Stomach (tissue), 19 donors: ENCODE results near the gene PRDX4. TPM values are rescaled to one million over a fixed set of nuclear protein-coding genes. Genes with fewer than 3 reads are reported as not detected.
A peak's percentile ranks its signal among the peaks of the same experiment; 100 is the strongest.

Source experiments
- DNase-seq, 2 donors: peaks; one replicate each; pipeline versions ENCODE4 v3.0.0 to v3.0.0-alpha.2; 2013 to 2019
- H3K27ac ChIP-seq, 5 donors: fragments of 200-600 bp in 4 of 5; sonication (generic) in 4 of 5; one replicate each; pipeline ENCODE4 v1.5.1; 2013 to 2019; ENCODE audit warnings: mild to moderate bottlenecking in 1 of 5, moderate library complexity in 1 of 5
- H3K27me3 ChIP-seq, 3 donors: fragments of 200-600 bp; sonication (generic); one replicate each; pipeline ENCODE4 v1.5.1; 2017 to 2019; ENCODE audit warnings: mixed run types in 1 of 3
- H3K36me3 ChIP-seq, 4 donors: fragments of 200-600 bp; sonication (generic); 1 replicate in 3 of 4; 2 replicates in 1 of 4; pipeline ENCODE4 v1.5.1; 2016 to 2019
- H3K4me1 ChIP-seq, 4 donors: fragments of 200-600 bp; sonication (generic); one replicate each; pipeline ENCODE4 v1.5.1; 2016 to 2019
- H3K4me3 ChIP-seq, 4 donors: fragments of 200-600 bp; sonication (generic) in 3 of 4; one replicate each; pipeline ENCODE4 v1.5.1; 2016 to 2019; ENCODE audit warnings: mild to moderate bottlenecking in 1 of 4
- H3K9me3 ChIP-seq, 4 donors: fragments of 200-600 bp; sonication (generic); one replicate each; pipeline ENCODE4 v1.5.1; 2016 to 2019
- CTCF ChIP-seq, 7 experiments: fragments of 450-650 bp in 4 of 7; fragments of 200-600 bp in 3 of 7; sonication (generic) in 3 of 7; IDR thresholded peaks; one replicate each; pipeline ENCODE4 v1.5.1; 2016 to 2019; ENCODE audit warnings: antibody characterized with exemption in 7 of 7, control low read depth in 2 of 7, mild to moderate bottlenecking in 1 of 7
- EP300 ChIP-seq: sonication (generic); formaldehyde crosslinking; IDR thresholded peaks from one replicate; pipeline ENCODE4 v1.6.1; 2017; ENCODE audit warnings: antibody characterized with exemption
- POLR2A ChIP-seq, 4 donors: fragments of 450-650 bp; IDR thresholded peaks; one replicate each; pipeline ENCODE4 v1.6.1; 2016; ENCODE audit warnings: antibody characterized with exemption in 4 of 4, control low read depth in 2 of 4, mild to moderate bottlenecking in 1 of 4, moderate library complexity in 1 of 4
- POLR2AphosphoS5 ChIP-seq, 3 donors: sonication (generic); formaldehyde crosslinking; IDR thresholded peaks; one replicate each; pipeline ENCODE4 v1.6.1; 2016; ENCODE audit warnings: antibody characterized with exemption in 3 of 3
- WGBS, 5 donors: extraction: QIAGEN DNeasy Blood & Tissue Kit in 3 of 5; methylation state at CpG; one replicate each; pipeline versions ENCODE4 v1.1.5 to v1.1.7; 2013 to 2018; 5-methylcytosine and 5-hydroxymethylcytosine counted together
- intact Hi-C: fragments of 100-400 bp; cut with DNase I; formaldehyde crosslinking; loops from one replicate; pipeline ENCODE4 v1.15.1; 2023; ENCODE audit warnings: low total_unique reads
- long read RNA-seq, 10 donors: transcript quantifications; one replicate each; lab custom pipeline, GENCODE V29; 2026
- polyA plus RNA-seq, 3 donors: library from polyadenylated mRNA; stranded (reverse); fragments of 200-250 nt; gene quantifications; one replicate each; pipeline ENCODE4 v1.2.3, GENCODE V29; 2013
- total RNA-seq, 5 donors: library from RNA; depleted of rRNA; stranded (reverse); fragments of >200 nt; gene quantifications; one replicate each; pipeline versions ENCODE4 v1.1.0 to v1.2.3, GENCODE V29; 2014 to 2016
- donor health status: healthy with polysubstance abuse.
- donor health status: Bipolar disorder and iron deficiency.
- donor health status: healthy.

PRDX4 gene
- total RNA-seq, result 100 to 1,000 TPM in 2 of 5 donors, 10 to 100 TPM in 2, 1 to 10 TPM in 1; 8.2 to 143 (median 84.6) TPM
- 10 to 100 TPM; 41.7 to 84.9 (median 70.8) TPM for polyA plus RNA-seq
- long read RNA-seq, donor 1, transcript PRDX4-202 (7 exons, 1,005 nt), result major isoform, 25 of 31 reads
- long read RNA-seq, donor 1, partial matches to known transcripts, result 6 of 31 reads
- long read RNA-seq, donor 1, other reads (novel, unspliced or antisense), result 0 of 31 reads
- long read RNA-seq, donor 2, transcript PRDX4-202 (7 exons, 1,005 nt), result major isoform, 51 of 52 reads
- long read RNA-seq, donor 2, partial matches to known transcripts, result 0 of 52 reads
- long read RNA-seq, donor 2, other reads (novel, unspliced or antisense), result 0 of 52 reads
- long read RNA-seq, donor 3, transcript PRDX4-202 (7 exons, 1,005 nt), result major isoform, 57 of 69 reads
- long read RNA-seq, donor 3, partial matches to known transcripts, result 12 of 69 reads
- long read RNA-seq, donor 3, other reads (novel, unspliced or antisense), result 0 of 69 reads
- long read RNA-seq, donor 4, transcript PRDX4-202 (7 exons, 1,005 nt), result major isoform, 9 of 9 reads
- long read RNA-seq, donor 4, partial matches to known transcripts, result 0 of 9 reads
- long read RNA-seq, donor 4, other reads (novel, unspliced or antisense), result 0 of 9 reads
- long read RNA-seq, donor 5, transcript PRDX4-202 (7 exons, 1,005 nt), result major isoform, 67 of 74 reads
- long read RNA-seq, donor 5, partial matches to known transcripts, result 5 of 74 reads
- long read RNA-seq, donor 5, other reads (novel, unspliced or antisense), result 0 of 74 reads
- long read RNA-seq, donor 6, transcript PRDX4-202 (7 exons, 1,005 nt), result major isoform, 127 of 157 reads
- long read RNA-seq, donor 6, partial matches to known transcripts, result 30 of 157 reads
- long read RNA-seq, donor 6, other reads (novel, unspliced or antisense), result 0 of 157 reads
- long read RNA-seq, donor 7, transcript PRDX4-202 (7 exons, 1,005 nt), result major isoform, 82 of 97 reads
- long read RNA-seq, donor 7, partial matches to known transcripts, result 14 of 97 reads
- long read RNA-seq, donor 7, other reads (novel, unspliced or antisense), result 0 of 97 reads
- long read RNA-seq, donor 8, transcript PRDX4-202 (7 exons, 1,005 nt), result major isoform, 89 of 95 reads
- long read RNA-seq, donor 8, partial matches to known transcripts, result 5 of 95 reads
- long read RNA-seq, donor 8, other reads (novel, unspliced or antisense), result 0 of 95 reads
- long read RNA-seq, donor 9, transcript PRDX4-202 (7 exons, 1,005 nt), result major isoform, 57 of 97 reads
- long read RNA-seq, donor 9, partial matches to known transcripts, result 39 of 97 reads
- long read RNA-seq, donor 9, other reads (novel, unspliced or antisense), result 0 of 97 reads
- long read RNA-seq, donor 10, transcript PRDX4-202 (7 exons, 1,005 nt), result major isoform, 29 of 29 reads
- long read RNA-seq, donor 10, partial matches to known transcripts, result 0 of 29 reads
- long read RNA-seq, donor 10, other reads (novel, unspliced or antisense), result 0 of 29 reads

GRCh38 chrX:23667239-23668177 is at the start of gene PRDX4:
Gene PRDX4 (plus strand): TSS chrX:23667493. CDS start chrX:23667571, 78 bp downstream.
- TF ChIP-seq EP300 (no peak), CTCF (IDR thresholded peaks at IDR 0.05) (no peak), POLR2A (IDR thresholded peaks at IDR 0.05) (no peak), POLR2AphosphoS5 (IDR thresholded peaks at IDR 0.05) (peak; percentile 40 to 74 (median 69))
- intact Hi-C loops, result no loop called here
- 1 to 28% (median 6%) methylated on average over 23 to 70 of the region's 73 CpGs for WGBS, 5 donors
- Histone ChIP-seq H3K27ac (peak within 1 kb of the TSS; percentile 77 to 90 (median 85)), H3K36me3 (peaks cover 0 to 6% (median 2%) of the 10 kb centered on the region in 4 donors), H3K27me3 (peaks cover 0 to 5% (median 0%) of the 10 kb centered on the region in 3 donors), H3K9me3 (peaks cover 0 to 6% (median 2%) of the 10 kb centered on the region in 4 donors), H3K4me1 (peaks cover 0 to 16% (median 0%) of the 10 kb centered on the region in 4 donors), H3K4me3 (peak within 1 kb of the TSS; percentile 58 to 73 (median 66))
- peak; percentile 90 to 96 for DNase-seq

- Histone ChIP-seq H3K4me1 (no peaks in the 10 kb centered on the region), H3K27me3 (peaks cover 0 to 10% (median 0%) of the 10 kb centered on the region in 3 donors), H3K27ac (no peak overlapping the region), H3K36me3 (no peaks in the 10 kb centered on the region), H3K4me3 (no peak overlapping the region), H3K9me3 (no peaks in the 10 kb centered on the region)
- intact Hi-C loops, result no loop called here
- DNase-seq, result no peak
- 76 to 92% (median 82%) methylated on average over 2 to 5 of the region's 5 CpGs for WGBS, 5 donors
- no peak for TF ChIP-seq POLR2AphosphoS5 (IDR thresholded peaks at IDR 0.05)
- no peak for TF ChIP-seq EP300
- TF ChIP-seq CTCF (IDR thresholded peaks at IDR 0.05), result no peak
Observed at GRCh38 chrX:23621621-23622265, 45.5 kb upstream of the PRDX4 start.

GRCh38 chrX:23623797-23624196 is 43.5 kb upstream of the PRDX4 start:
- Histone ChIP-seq H3K27me3 (peaks cover 0 to 5% (median 0%) of the 10 kb centered on the region in 3 donors), H3K36me3 (no peaks in the 10 kb centered on the region), H3K4me1 (no peaks in the 10 kb centered on the region), H3K9me3 (no peaks in the 10 kb centered on the region), H3K4me3 (no peak overlapping the region), H3K27ac (no peak overlapping the region)
- DNase-seq, result no peak
- WGBS, 5 donors, result 66 to 85% (median 74%) methylated on average over 4 of the region's 4 CpGs
- TF ChIP-seq EP300 (no peak), CTCF (IDR thresholded peaks at IDR 0.05) (no peak), POLR2A (IDR thresholded peaks at IDR 0.05) (no peak), POLR2AphosphoS5 (IDR thresholded peaks at IDR 0.05) (no peak)
- intact Hi-C loops, result no loop called here
